Stimulated activated CD8-positive, alpha-beta memory T cell treated with anti-CD3 and anti-CD28 coated beads, Interleukin-7, amount 100 ng/mL, for 1 hour (primary cell): ENCODE results near the gene ZC3HAV1.
"Not testable (repeated sequence)": the region's sequence is repeated elsewhere in the genome, so short reads cannot be mapped to it uniquely, and the experiment has no call there.

ENCODE experiments used
- DNase-seq, 2 donors: peaks; one replicate each; pipeline ENCODE4 v3.0.0-alpha.2; 2020; ENCODE audit warnings: low read depth in 2 of 2

The ZC3HAV1 gene

GRCh38 chr7:139109188-139109982, at the start of gene ZC3HAV1:
Gene ZC3HAV1 (minus strand): TSS chr7:139109720. CDS start chr7:139109331, 389 bp downstream.
- peak; percentile 74 to 75 for DNase-seq

- DNase-seq, result no peak
Observed at GRCh38 chr7:139153832-139154231, 44.3 kb upstream of the ZC3HAV1 start.

GRCh38 chr7:139152149-139152548, 42.6 kb upstream of the ZC3HAV1 start:
- no peak for DNase-seq

GRCh38 chr7:139139150-139139549, 29.6 kb upstream of the ZC3HAV1 start:
- no peak for DNase-seq

GRCh38 chr7:139133335-139134139, 24.0 kb upstream of the ZC3HAV1 start:
- peak; percentile 71 to 76 for DNase-seq

GRCh38 chr7:139132887-139133286, 23.4 kb upstream of the ZC3HAV1 start:
- DNase-seq, result no peak

GRCh38 chr7:139131601-139132041, 22.1 kb upstream of the ZC3HAV1 start:
- no peak for DNase-seq

- not testable (repeated sequence) for DNase-seq
Observed at GRCh38 chr7:139129814-139130213, 20.3 kb upstream of the ZC3HAV1 start.

GRCh38 chr7:139127648-139128047, 18.1 kb upstream of the ZC3HAV1 start:
- no peak for DNase-seq

- DNase-seq, result no peak
Observed at GRCh38 chr7:139125657-139126056, 16.1 kb upstream of the ZC3HAV1 start.

GRCh38 chr7:139124995-139125394, 15.5 kb upstream of the ZC3HAV1 start:
- DNase-seq, result not testable (repeated sequence)

GRCh38 chr7:139124084-139124914, 14.8 kb upstream of the ZC3HAV1 start:
- no peak for DNase-seq

- DNase-seq, result no peak
Observed at GRCh38 chr7:139119486-139119849, 9.9 kb upstream of the ZC3HAV1 start.

- no peak for DNase-seq
Observed at GRCh38 chr7:139118805-139119485, 9.4 kb upstream of the ZC3HAV1 start.

- no peak for DNase-seq
Observed at GRCh38 chr7:139118234-139118804, 8.8 kb upstream of the ZC3HAV1 start.

- no peak for DNase-seq
Observed at GRCh38 chr7:139117599-139118233, 8.2 kb upstream of the ZC3HAV1 start.

GRCh38 chr7:139116999-139117398, 7.5 kb upstream of the ZC3HAV1 start:
- DNase-seq, result no peak

- no peak for DNase-seq
Observed at GRCh38 chr7:139115104-139115503, 5.6 kb upstream of the ZC3HAV1 start.

GRCh38 chr7:139114585-139114984, 5.1 kb upstream of the ZC3HAV1 start:
- no peak for DNase-seq

GRCh38 chr7:139114018-139114417, 4.5 kb upstream of the ZC3HAV1 start:
- DNase-seq, result no peak
